IPS-18c (cell line): Measurements from ENCODE around the gene ECM1.

Experiments
- H3K4me3 ChIP-seq: 2 replicates; pipeline ENCODE4 v1.7.0; 2013; ENCODE audit warnings: low read depth, mild to moderate bottlenecking, low read length, moderate library complexity; ENCODE audit not compliant: insufficient read depth
- H3K9me3 ChIP-seq: one replicate; pipeline ENCODE4 v1.6.1; 2013; ENCODE audit warnings: mild to moderate bottlenecking, low read length, moderate library complexity; ENCODE audit not compliant: control insufficient read depth, insufficient read depth

Gene ECM1

DNA sequence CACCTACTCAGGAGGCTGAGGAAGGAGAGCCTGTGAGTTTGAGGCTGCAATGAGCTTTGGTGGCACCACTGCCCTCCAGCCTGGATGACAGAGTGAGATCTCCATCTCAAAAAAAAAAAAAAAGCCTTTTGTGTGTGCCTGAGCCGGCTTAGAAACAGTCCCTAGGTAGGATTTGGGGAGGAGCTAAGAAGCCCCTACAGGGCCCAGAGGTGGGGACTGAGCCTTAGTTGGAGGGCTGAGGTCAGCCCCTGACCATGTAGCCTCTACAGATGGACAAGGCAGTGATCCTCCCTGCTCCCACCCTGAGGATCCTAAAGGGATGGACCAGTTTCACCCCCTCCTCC, 43.8 kb downstream of the ECM1 start:
- H3K9me3 ChIP-seq, result no peaks in the 10 kb centered on the region
- H3K4me3 ChIP-seq, result no peak overlapping the region

DNA sequence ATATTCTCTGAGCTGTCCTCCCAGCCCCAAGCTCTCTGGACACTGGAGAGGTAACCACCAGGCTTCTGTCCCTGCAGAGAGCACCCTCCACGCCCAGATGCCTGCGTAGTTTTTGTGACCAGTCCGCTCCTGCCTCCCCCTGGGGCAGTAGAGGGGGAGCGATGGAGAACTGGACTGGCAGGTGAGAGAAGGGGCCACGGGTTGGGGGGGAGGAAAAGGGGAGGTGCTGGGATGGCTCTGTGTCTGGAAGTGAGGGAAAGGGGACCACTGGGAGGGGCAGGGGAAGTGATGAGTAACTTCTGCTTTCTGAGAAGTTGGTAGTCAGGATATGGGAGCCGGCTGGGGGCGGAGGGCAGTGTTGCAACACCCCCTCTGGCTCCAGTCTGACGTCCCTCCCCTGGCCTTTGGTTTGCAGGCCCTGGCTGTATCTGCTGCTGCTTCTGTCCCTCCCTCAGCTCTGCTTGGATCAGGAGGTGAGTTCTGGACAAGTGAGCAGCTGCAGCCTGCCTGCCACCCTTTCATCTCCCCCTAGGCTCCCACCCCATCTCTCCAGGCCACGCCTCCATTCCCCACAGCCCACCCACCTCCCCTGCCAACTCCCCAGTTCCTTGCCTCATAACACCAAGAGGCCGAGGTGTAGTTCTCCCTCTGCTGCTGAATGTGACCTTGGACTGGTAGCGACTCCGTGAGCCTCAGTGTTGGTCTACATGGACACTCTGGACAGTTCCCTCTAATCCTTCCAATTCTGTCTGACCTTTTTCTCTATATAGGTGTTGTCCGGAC, 44.4 kb downstream of the ECM1 start:
- no peak overlapping the region for H3K4me3 ChIP-seq
- no peaks in the 10 kb centered on the region for H3K9me3 ChIP-seq

DNA sequence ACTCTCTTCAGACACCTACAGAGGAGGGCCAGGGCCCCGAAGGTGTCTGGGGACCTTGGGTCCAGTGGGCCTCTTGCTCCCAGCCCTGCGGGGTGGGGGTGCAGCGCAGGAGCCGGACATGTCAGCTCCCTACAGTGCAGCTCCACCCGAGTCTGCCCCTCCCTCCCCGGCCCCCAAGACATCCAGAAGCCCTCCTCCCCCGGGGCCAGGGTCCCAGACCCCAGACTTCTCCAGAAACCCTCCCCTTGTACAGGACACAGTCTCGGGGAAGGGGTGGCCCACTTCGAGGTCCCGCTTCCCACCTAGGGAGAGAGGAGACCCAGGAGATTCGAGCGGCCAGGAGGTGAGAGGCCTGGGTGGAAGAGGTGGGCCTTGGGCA, 45.0 kb downstream of the ECM1 start:
- no peaks in the 10 kb centered on the region for H3K9me3 ChIP-seq
- no peak overlapping the region for H3K4me3 ChIP-seq

DNA sequence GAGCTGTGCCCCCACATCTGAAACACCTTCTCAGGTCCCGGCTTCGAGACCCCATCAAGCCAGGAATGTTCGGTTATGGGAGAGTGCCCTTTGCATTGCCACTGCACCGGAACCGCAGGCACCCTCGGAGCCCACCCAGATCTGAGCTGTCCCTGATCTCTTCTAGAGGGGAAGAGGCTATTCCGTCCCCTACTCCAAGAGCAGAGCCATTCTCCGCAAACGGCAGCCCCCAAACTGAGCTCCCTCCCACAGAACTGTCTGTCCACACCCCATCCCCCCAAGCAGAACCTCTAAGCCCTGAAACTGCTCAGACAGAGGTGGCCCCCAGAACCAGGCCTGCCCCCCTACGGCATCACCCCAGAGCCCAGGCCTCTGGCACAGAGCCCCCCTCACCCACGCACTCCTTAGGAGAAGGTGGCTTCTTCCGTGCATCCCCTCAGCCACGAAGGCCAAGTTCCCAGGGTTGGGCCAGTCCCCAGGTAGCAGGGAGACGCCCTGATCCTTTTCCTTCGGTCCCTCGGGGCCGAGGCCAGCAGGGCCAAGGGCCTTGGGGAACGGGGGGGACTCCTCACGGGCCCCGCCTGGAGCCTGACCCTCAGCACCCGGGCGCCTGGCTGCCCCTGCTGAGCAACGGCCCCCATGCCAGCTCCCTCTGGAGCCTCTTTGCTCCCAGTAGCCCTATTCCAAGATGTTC, 45.6 kb downstream of the ECM1 start:
- Histone ChIP-seq H3K4me3 (no peak overlapping the region), H3K9me3 (no peaks in the 10 kb centered on the region)

DNA sequence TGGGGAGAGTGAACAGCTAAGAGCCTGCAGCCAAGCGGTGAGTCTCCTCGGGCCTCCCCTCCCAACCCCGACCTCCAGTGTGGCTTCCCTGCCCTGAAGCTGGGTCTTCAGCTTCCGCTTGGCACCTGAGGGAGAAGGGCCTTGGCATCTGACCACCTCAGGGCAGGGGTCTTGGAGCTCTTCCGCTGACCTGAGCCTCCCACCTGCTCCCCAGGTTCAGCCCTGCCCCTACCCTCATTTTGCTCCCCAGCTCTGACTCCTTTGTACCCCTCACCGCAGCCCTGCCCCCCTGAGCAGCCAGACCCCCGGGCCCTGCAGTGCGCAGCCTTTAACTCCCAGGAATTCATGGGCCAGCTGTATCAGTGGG, 46.2 kb downstream of the ECM1 start:
- Histone ChIP-seq H3K9me3 (no peaks in the 10 kb centered on the region), H3K4me3 (no peak overlapping the region)

DNA sequence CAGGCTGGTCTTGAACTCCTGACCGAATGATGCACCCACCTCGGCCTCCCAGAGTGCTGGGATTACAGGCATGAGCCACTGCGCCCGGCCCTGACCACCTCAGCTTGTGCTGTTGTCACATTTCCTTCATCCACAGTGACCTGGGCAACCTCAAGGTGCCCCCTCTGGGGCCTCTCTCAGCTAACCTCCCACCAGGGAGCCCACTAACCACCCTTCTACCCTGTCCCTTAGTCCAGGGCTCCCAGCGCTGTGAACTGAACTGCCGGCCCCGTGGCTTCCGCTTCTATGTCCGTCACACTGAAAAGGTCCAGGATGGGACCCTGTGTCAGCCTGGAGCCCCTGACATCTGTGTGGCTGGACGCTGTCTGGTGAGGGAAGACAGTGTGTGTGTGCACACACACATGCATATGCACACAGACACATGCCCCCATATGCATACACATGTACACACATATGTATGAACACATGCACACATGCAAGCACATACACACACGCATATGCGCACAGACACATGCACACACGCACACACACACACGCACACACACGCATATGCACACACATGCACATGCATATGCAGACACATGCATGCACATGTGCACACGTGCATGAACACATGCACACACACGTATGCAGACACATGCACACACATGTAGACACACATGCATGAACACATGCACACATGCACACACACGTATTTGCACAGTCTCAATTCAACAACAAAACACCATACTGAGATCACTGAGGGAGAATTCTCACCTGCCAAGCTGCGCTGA, 47.5 kb downstream of the ECM1 start:
- H3K9me3 ChIP-seq, result no peaks in the 10 kb centered on the region
- H3K4me3 ChIP-seq, result no peak overlapping the region; the same call in 1 of the 2 replicates

DNA sequence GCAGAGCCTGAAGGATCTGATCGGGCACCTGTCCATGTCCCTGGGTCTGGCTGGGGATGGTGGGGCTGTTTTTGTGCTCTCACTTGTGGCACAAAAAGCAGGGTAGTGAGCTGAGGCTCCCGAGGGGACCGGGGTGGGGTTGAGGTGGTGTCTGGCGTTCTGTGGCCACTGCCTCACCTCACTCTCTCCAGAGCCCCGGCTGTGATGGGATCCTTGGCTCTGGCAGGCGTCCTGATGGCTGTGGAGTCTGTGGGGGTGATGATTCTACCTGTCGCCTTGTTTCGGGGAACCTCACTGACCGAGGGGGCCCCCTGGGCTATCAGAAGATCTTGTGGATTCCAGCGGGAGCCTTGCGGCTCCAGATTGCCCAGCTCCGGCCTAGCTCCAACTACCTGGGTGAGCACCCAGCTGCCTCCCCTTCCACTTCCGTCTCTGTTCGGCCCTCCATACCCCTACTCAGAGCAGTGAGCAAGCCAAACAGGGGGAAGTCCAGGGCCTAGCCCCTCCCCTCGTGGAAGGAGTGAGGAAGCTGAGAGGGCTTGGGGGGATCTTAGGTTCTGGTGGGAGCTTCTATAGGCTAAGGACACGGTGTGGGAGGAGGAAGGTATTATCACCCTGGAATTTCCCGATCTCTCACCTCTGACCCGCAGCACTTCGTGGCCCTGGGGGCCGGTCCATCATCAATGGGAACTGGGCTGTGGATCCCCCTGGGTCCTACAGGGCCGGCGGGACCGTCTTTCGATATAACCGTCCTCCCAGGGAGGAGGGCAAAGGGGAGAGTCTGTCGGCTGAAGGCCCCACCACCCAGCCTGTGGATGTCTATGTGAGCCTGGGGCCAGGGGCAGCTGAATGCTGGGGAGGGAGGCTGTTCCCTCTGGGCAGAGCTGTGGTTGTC, 48.3 kb downstream of the ECM1 start:
- Histone ChIP-seq H3K9me3 (no peaks in the 10 kb centered on the region), H3K4me3 (no peak overlapping the region)

DNA sequence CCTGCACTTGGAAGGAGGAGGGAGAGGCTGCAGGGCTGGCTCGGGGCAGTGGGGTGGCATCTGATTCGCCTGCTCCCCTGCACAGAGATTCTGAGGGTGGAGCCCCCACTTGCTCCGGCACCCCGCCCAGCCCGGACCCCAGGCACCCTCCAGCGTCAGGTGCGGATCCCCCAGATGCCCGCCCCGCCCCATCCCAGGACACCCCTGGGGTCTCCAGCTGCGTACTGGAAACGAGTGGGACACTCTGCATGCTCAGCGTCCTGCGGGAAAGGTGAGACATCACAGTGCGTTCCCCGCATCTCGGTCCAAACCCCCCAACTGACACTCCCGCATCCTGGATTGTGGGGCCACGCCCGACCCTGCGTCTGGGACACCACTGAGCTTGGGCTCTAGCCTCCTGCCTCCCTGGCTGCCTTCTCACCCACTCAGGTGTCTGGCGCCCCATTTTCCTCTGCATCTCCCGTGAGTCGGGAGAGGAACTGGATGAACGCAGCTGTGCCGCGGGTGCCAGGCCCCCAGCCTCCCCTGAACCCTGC, 49.2 kb downstream of the ECM1 start:
- H3K9me3 ChIP-seq, result no peaks in the 10 kb centered on the region
- no peak overlapping the region for H3K4me3 ChIP-seq

DNA sequence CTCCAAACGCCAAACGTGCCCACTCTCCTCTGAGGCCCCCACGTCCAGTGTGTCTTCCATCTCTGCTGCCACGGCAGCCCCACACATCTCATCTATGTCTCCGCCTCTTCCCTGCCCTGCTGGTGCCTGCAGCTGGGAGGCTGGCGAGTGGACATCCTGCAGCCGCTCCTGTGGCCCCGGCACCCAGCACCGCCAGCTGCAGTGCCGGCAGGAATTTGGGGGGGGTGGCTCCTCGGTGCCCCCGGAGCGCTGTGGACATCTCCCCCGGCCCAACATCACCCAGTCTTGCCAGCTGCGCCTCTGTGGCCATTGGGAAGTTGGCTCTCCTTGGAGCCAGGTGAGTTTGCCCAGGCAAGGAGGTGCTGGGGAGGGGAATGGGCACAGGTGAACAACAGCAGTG, 49.9 kb downstream of the ECM1 start:
- Histone ChIP-seq H3K4me3 (no peak overlapping the region), H3K9me3 (no peaks in the 10 kb centered on the region)

DNA sequence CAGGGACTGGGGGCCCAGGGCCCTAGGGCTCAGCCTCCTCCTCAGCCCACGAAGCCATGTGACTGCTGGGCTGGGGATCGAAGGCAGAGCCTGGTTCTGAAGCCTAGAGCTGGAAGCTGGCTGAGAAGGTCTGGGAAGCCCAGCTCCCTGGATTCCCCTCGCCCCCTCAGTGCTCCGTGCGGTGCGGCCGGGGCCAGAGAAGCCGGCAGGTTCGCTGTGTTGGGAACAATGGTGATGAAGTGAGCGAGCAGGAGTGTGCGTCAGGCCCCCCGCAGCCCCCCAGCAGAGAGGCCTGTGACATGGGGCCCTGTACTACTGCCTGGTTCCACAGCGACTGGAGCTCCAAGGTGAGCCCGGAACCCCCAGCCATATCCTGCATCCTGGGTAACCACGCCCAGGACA, 50.4 kb downstream of the ECM1 start:
- H3K4me3 ChIP-seq, result no peak overlapping the region
- H3K9me3 ChIP-seq, result no peaks in the 10 kb centered on the region

DNA sequence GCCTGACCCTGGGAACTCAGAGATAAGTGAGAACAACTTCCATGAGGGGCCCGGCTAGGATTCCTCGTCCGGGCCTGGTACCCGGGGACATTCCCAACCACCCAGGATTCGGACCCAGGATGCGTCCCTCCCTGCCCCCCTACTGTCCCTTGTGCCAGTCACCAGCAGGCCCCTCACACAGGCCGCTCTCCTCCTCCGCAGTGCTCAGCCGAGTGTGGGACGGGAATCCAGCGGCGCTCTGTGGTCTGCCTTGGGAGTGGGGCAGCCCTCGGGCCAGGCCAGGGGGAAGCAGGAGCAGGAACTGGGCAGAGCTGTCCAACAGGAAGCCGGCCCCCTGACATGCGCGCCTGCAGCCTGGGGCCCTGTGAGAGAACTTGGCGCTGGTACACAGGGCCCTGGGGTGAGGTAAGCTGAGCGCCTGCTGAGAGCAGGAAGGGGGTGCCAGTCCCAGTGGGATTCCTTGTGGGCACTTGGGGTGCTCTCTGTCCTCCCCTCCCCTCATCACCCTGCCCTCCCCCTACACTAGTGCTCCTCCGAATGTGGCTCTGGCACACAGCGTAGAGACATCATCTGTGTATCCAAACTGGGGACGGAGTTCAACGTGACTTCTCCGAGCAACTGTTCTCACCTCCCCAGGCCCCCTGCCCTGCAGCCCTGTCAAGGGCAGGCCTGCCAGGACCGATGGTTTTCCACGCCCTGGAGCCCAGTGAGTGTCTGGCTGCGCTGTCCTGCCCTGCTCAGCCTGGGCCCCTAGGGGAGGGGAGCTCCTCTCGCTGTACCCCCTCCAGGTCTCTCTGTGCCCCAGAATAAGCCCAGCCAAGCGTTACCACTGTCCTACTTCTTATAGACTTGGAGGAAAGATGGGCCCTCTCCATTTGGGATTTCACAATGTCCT, 51.1 kb downstream of the ECM1 start:
- H3K4me3 ChIP-seq, result no peak overlapping the region
- H3K9me3 ChIP-seq, result no peaks in the 10 kb centered on the region

DNA sequence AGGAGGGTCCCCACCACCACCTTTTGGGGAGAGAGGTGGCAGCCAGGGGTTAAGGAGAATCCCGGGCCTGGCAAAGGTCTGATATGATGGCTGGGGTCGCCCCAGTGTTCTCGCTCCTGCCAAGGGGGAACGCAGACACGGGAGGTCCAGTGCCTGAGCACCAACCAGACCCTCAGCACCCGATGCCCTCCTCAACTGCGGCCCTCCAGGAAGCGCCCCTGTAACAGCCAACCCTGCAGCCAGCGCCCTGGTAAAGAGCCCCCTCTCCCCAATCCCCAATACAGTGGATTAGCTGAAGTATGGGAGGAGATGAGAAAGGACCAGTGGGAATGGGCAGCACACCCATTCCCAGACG, 51.7 kb downstream of the ECM1 start:
- Histone ChIP-seq H3K4me3 (no peak overlapping the region), H3K9me3 (no peaks in the 10 kb centered on the region)

DNA sequence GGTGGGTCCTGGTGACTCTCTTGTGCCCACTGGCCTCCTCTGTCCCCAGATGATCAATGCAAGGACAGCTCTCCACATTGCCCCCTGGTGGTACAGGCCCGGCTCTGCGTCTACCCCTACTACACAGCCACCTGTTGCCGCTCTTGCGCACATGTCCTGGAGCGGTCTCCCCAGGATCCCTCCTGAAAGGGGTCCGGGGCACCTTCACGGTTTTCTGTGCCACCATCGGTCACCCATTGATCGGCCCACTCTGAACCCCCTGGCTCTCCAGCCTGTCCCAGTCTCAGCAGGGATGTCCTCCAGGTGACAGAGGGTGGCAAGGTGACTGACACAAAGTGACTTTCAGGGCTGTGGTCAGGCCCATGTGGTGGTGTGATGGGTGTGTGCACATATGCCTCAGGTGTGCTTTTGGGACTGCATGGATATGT, 52.1 kb downstream of the ECM1 start:
- no peak overlapping the region for H3K4me3 ChIP-seq
- H3K9me3 ChIP-seq, result no peaks in the 10 kb centered on the region

DNA sequence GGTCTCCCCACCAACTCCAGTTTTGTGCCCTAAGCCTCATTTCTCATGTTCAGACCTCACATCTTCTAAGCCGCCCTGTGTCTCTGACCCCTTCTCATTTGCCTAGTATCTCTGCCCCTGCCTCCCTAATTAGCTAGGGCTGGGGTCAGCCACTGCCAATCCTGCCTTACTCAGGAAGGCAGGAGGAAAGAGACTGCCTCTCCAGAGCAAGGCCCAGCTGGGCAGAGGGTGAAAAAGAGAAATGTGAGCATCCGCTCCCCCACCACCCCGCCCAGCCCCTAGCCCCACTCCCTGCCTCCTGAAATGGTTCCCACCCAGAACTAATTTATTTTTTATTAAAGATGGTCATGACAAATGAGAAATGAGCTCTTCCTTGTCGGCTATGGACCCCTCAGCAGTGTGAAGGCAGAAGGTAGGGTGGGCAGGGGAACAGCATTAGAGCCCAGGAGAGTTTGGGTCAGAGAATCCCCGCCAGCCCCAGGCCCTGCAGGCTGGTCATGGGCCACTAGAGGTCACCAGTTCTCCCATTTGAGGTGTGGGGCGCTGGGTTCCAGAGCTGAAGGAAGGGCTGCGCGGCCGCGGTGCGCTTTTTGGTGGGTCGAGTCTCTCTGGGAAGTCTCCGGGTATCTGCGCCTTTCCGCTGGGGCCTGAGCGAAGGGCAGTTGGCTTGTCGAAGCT, 52.8 kb downstream of the ECM1 start:
- no peaks in the 10 kb centered on the region for H3K9me3 ChIP-seq
- H3K4me3 ChIP-seq, result peak overlapping the region; percentile 63

DNA sequence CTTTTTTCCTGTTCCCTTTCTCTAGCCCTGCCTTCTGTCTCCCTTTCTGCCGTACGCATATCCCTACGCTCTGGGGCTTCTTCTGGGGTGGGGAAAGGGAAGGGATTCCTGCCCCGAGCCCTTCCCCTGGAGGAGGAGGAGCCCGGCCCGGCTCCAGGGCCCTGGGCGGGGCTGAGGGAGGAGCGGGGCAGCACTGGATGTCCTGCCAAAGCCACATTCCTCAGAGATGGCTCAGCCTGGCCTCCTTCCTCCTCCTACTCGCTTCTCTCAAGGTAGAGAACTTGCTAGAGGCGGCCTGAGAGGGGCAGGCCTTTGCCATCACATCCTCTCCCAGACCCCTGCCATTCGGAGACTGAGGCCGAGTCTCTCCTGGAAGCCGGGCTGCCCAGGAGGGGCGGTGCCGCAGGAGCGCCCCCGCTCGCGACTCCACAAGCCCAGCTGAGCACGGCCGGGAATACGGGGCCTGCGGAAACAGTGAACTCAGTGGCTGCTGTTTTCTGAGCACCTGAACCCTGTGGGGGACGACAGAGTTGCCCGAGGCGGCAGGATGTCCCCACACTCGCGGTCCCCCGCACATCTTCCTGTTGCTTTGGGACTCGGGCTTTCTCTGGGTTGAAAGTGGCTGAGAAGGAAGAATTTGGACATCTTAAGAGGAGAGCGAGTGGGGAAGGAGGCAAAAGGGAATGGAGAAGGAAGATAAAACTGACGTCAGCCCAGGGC, 53.5 kb downstream of the ECM1 start:
- Histone ChIP-seq H3K4me3 (peak overlapping the region; percentile 63), H3K9me3 (no peaks in the 10 kb centered on the region)
